GM12872 (cell line): ENCODE data around the gene DMD.

Experiments used
- TF ChIP-seq, protein P1 (sequence below): IDR thresholded peaks from 3 replicates; pipeline ENCODE4 v1.5.1; 2011; ENCODE audit warnings: low read depth, mild to moderate bottlenecking, low read length, moderate library complexity; ENCODE audit not compliant: insufficient read depth

Gene DMD

DNA sequence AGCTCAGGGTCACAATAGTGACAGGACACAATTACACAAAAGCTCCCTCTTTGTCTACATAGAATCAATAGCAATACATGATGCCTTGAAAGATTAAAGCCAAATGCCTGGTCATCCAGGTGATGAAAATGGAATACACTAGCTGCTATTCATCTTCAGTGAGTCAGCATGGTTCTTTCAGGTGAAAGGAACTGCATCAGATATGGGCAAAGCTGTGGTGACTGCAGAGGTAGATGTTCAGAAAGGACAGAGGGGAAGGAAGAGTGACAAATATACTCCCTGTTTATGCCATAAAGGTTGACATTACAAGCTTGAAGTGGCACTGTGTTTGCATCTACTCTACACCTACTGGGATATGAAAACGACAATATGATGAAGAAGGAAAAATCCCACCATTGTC is 2119.5 kb downstream of the DMD start:
- TF ChIP-seq, protein P1, sequence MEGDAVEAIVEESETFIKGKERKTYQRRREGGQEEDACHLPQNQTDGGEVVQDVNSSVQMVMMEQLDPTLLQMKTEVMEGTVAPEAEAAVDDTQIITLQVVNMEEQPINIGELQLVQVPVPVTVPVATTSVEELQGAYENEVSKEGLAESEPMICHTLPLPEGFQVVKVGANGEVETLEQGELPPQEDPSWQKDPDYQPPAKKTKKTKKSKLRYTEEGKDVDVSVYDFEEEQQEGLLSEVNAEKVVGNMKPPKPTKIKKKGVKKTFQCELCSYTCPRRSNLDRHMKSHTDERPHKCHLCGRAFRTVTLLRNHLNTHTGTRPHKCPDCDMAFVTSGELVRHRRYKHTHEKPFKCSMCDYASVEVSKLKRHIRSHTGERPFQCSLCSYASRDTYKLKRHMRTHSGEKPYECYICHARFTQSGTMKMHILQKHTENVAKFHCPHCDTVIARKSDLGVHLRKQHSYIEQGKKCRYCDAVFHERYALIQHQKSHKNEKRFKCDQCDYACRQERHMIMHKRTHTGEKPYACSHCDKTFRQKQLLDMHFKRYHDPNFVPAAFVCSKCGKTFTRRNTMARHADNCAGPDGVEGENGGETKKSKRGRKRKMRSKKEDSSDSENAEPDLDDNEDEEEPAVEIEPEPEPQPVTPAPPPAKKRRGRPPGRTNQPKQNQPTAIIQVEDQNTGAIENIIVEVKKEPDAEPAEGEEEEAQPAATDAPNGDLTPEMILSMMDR, result no peak

DNA sequence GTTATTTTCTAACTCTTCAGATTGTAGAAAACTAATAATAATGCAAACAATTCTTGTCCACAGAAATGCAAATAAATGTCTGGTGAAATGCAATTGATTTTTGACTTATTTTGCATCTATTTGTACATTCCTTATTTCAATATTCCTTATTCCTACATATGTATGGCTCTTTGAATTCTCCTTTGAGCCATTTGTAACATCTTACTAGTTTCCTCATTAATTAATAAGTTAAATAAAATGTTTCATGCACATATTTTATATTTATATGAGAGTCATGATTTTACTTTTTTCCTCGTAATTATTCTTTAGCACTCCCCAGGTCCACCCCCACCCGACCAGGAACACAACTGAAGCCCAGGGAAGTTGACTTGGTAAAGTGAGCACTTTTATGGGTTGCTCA is 2136.8 kb downstream of the DMD start:
- TF ChIP-seq, protein P1, result no peak

DNA sequence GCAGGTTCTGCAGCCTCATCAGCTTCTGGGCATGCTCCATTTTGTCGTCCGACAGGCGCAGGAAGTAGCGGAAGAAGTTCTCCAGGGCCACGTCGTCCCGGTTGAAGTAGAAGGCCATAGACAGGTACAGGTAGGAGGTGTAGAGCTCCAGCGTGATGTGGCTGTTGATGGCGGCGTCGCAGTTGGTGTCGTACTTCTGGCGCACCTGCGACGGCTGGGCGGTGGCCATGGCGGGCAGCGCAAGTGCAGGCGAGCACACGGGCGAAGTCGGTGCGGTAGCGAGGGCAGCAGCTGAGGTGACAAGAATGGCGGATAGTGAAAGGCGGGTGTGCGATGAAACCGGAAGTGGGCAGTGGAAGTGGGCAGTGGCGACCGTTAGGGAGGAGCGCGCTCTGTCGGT is 2139.6 kb downstream of the DMD start, which contains the start of gene FTHL17:
FTHL17 (minus strand) TSS at position 317 of the 400 bp plus-strand sequence; CDS start at position 229, 88 bp downstream.
- TF ChIP-seq, protein P1, result no peak

DNA sequence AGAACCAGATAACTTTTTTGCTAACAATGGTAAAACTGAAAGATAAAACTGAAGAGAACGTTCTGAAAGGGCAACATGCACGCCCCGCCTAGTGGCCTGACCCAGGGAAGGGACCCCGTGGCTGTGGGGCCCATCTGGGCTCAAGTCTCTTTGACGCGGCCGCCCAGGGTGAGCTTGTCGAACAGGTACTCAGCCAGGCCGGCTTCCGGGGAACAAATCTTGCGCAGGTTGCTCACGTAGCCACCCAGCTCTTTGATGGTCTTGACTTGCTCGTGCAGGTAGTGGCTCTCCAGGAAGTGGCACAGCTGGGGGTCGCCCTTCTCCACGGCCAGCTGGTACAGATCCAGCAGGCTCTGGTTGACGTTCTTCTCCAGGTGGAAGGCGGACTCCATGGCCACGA is 2140.1 kb downstream of the DMD start:
- TF ChIP-seq, protein P1, result no peak

DNA sequence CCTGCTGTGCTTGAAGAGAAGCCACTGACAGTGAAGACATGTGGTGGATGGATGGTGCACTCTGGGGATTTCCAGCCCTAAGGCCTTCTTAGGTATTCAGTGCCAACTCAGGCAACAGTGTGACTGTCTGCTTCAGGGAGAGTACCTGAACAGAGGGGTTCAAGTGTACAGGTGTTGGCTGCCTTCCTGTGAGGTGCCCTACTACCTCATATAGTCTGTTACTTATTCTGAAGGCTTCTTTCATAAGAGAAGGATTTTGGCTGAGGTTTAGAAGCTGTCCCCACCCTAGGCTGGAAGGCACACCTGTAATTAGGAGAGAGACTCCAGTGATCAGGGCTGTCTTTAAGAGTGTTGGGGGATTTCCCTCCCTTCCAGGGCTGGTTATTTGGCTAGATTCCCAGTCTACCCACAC is 2141.3 kb downstream of the DMD start:
- TF ChIP-seq, protein P1, result no peak
